NCI-H524 (cell line): ENCODE data around the gene ERFL.

ENCODE experiments used
- DNase-seq, 2 experiments: peaks; one replicate each; lab custom pipeline; 2025; lab: John Stamatoyannopoulos, UW

The ERFL gene

GRCh38 chr19:41928221-41928683 lies at the start of gene ERFL:
ERFL (minus strand) TSS chr19:41928449; CDS start chr19:41912919, 15,530 bp downstream.
- peak in 1 of 2 experiments; percentile 27 for DNase-seq

GRCh38 chr19:41977916-41978315 lies 49.7 kb upstream of the ERFL start:
- DNase-seq: no peak

GRCh38 chr19:41974652-41975051 lies 46.4 kb upstream of the ERFL start:
- DNase-seq: no peak

- no peak for DNase-seq
Observed at GRCh38 chr19:41971363-41971762, 43.1 kb upstream of the ERFL start.

GRCh38 chr19:41969772-41970458 lies 41.7 kb upstream of the ERFL start:
- DNase-seq: no peak

- DNase-seq: no peak
Observed at GRCh38 chr19:41968751-41969595, 40.7 kb upstream of the ERFL start.

GRCh38 chr19:41967054-41967783 lies 39.0 kb upstream of the ERFL start:
- no peak for DNase-seq

GRCh38 chr19:41965106-41965505 lies 36.9 kb upstream of the ERFL start:
- no peak for DNase-seq

- no peak for DNase-seq
Observed at GRCh38 chr19:41960973-41961372, 32.7 kb upstream of the ERFL start.

GRCh38 chr19:41959056-41960053 lies 31.1 kb upstream of the ERFL start, which contains the start of gene RABAC1:
RABAC1 (minus strand) TSS chr19:41959321; CDS start chr19:41959292, 29 bp downstream.
- peak; percentile 98 for DNase-seq

GRCh38 chr19:41958367-41959055 lies 30.3 kb upstream of the ERFL start:
- peak; percentile 51 to 62 for DNase-seq

- DNase-seq: peak; percentile 76 to 85
Observed at GRCh38 chr19:41957838-41958366, 29.7 kb upstream of the ERFL start.

- DNase-seq: no peak
Observed at GRCh38 chr19:41957161-41957837, 29.1 kb upstream of the ERFL start.

GRCh38 chr19:41956621-41957020 lies 28.4 kb upstream of the ERFL start:
- DNase-seq: no peak

GRCh38 chr19:41955521-41955920 lies 27.3 kb upstream of the ERFL start:
- no peak for DNase-seq

- DNase-seq: peak; percentile 55 to 80
Observed at GRCh38 chr19:41951686-41952172, 23.5 kb upstream of the ERFL start.

- DNase-seq: no peak
Observed at GRCh38 chr19:41947091-41947490, 18.8 kb upstream of the ERFL start.

GRCh38 chr19:41945135-41945766 lies 17.0 kb upstream of the ERFL start:
- no peak for DNase-seq

GRCh38 chr19:41944336-41944735 lies 16.1 kb upstream of the ERFL start:
- DNase-seq: peak in 1 of 2 experiments; percentile 70
